Smooth muscle cell (in vitro differentiated cells): Measurements from ENCODE around the gene TSFM. TPM values are rescaled to one million over a fixed set of nuclear protein-coding genes. Genes with fewer than 3 reads are reported as not detected.

ENCODE experiments used
- DNase-seq: peaks from one replicate; lab custom pipeline; 2025; ENCODE audit not compliant: unreplicated experiment; lab: John Stamatoyannopoulos, UW
- H2AFZ ChIP-seq: fragments of 200-600 bp; sonication (generic); 2 replicates; pipeline ENCODE4 v1.6.0; 2016; ENCODE audit warnings: antibody characterized with exemption, low read depth, mild to moderate bottlenecking
- H3F3A ChIP-seq: fragments of 200-600 bp; sonication (generic); 2 replicates; pipeline ENCODE4 v1.6.0; 2017; ENCODE audit warnings: antibody characterized with exemption, low read depth
- H3K27ac ChIP-seq: fragments of 200-600 bp; sonication (generic); 2 replicates; pipeline ENCODE4 v1.5.1; 2016; ENCODE audit warnings: low read depth, mild to moderate bottlenecking
- H3K27me3 ChIP-seq: fragments of 200-600 bp; sonication (generic); 2 replicates; pipeline ENCODE4 v1.6.1; 2016; ENCODE audit warnings: low read depth, mild to moderate bottlenecking
- H3K36me3 ChIP-seq: fragments of 200-600 bp; sonication (generic); 2 replicates; pipeline ENCODE4 v1.5.1; 2016; ENCODE audit warnings: low read depth
- H3K4me1 ChIP-seq: fragments of 200-600 bp; sonication (generic); 2 replicates; pipeline ENCODE4 v1.5.1; 2016; ENCODE audit warnings: low read depth
- H3K4me2 ChIP-seq: fragments of 200-600 bp; sonication (generic); 2 replicates; pipeline ENCODE4 v1.6.0; 2016; ENCODE audit warnings: mild to moderate bottlenecking
- H3K4me3 ChIP-seq: fragments of 200-600 bp; sonication (generic); 2 replicates; pipeline ENCODE4 v1.5.1; 2016; ENCODE audit warnings: mild to moderate bottlenecking
- H3K79me2 ChIP-seq: fragments of 200-600 bp; sonication (generic); 2 replicates; pipeline ENCODE4 v1.6.0; 2016; ENCODE audit warnings: low read depth, mild to moderate bottlenecking
- H3K9ac ChIP-seq: fragments of 200-600 bp; sonication (generic); 2 replicates; pipeline ENCODE4 v1.6.0; 2016; ENCODE audit warnings: low read depth
- H3K9me3 ChIP-seq: fragments of 200-600 bp; sonication (generic); replicated peaks from 2 replicates; pipeline ENCODE4 v1.5.1; 2016; ENCODE audit warnings: low read depth
- H4K20me1 ChIP-seq: fragments of 200-600 bp; sonication (generic); 2 replicates; pipeline ENCODE4 v1.6.0; 2016; ENCODE audit warnings: low read depth
- CTCF ChIP-seq: fragments of 200-600 bp; sonication (generic); IDR thresholded peaks from 2 replicates; pipeline ENCODE4 v1.5.1; 2017; ENCODE audit warnings: borderline replicate concordance, mild to moderate bottlenecking, antibody characterized with exemption; ENCODE audit not compliant: insufficient read depth, poor library complexity, severe bottlenecking
- WGBS: methylation state at CpG from one replicate; pipeline ENCODE4 v1.1.7; 2016; ENCODE audit warnings: low lambda C conversion rate; 5-methylcytosine and 5-hydroxymethylcytosine counted together
- polyA plus RNA-seq: library from polyadenylated mRNA; unstranded; fragments of >200 nt; fragmentation: Nextera tagmentation; extraction: Ambion mirVana; gene quantifications from 2 replicates; pipeline ENCODE4 v1.2.1, GENCODE V29; 2016
- total RNA-seq: library from RNA; depleted of rRNA; stranded (reverse); fragments of >200 nt; gene quantifications from 2 replicates; pipeline ENCODE4 v1.2.3, GENCODE V29; 2014

Gene TSFM
- total and polyA plus RNA-seq, 2 experiments from 2014 or later = 16.8 to 24.0 TPM

GRCh38 chr12:57737467-57738460 lies 44.8 kb upstream of the TSFM start:
- H3K36me3 ChIP-seq = no peaks in the 10 kb centered on the region
- H3F3A ChIP-seq = no peaks in the 10 kb centered on the region
- 2% methylated on average over 44 of the region's 110 CpGs for WGBS
- peak overlapping the region; percentile 46 for H3K4me3 ChIP-seq
- no peaks in the 10 kb centered on the region for H4K20me1 ChIP-seq
- DNase-seq = no peak
- H3K27ac ChIP-seq = no peak overlapping the region
- H3K9me3 ChIP-seq = no peaks in the 10 kb centered on the region
- peaks cover 17% of the 10 kb centered on the region for H3K4me1 ChIP-seq
- no peaks in the 10 kb centered on the region for H3K79me2 ChIP-seq
- H3K27me3 ChIP-seq = peaks cover 100% of the 10 kb centered on the region
- peak; percentile 31 for TF ChIP-seq CTCF
- H3K4me2 ChIP-seq = peak overlapping the region; percentile 87
- H3K9ac ChIP-seq = no peak overlapping the region
- H2AFZ ChIP-seq = no peak overlapping the region

- Histone ChIP-seq H3K4me1 (peaks cover 17% of the 10 kb centered on the region), H3K4me3 (peak within 1 kb of the TSS; percentile 46), H3K4me2 (peak within 1 kb of the TSS; percentile 87), H3K9me3 (no peaks in the 10 kb centered on the region), H3K79me2 (no peaks in the 10 kb centered on the region), H2AFZ (no peak within 1 kb of the TSS), H3F3A (no peaks in the 10 kb centered on the region), H3K27me3 (peaks cover 95% of the 10 kb centered on the region), H4K20me1 (no peaks in the 10 kb centered on the region), H3K27ac (no peak within 1 kb of the TSS), H3K9ac (no peak within 1 kb of the TSS), H3K36me3 (no peaks in the 10 kb centered on the region)
- 3% methylated on average over 7 of the region's 36 CpGs for WGBS
- DNase-seq = no peak
- no peak for TF ChIP-seq CTCF
Observed at GRCh38 chr12:57738661-57739237, 43.8 kb upstream of the TSFM start, which contains the start of gene AGAP2. Gene AGAP2 (minus strand): TSS chr12:57738742. CDS start chr12:57738246, 496 bp downstream.

GRCh38 chr12:57739387-57739786 lies 43.2 kb upstream of the TSFM start:
- H3K4me1 ChIP-seq = peaks cover 17% of the 10 kb centered on the region
- no peak for DNase-seq
- H3K79me2 ChIP-seq = no peaks in the 10 kb centered on the region
- H4K20me1 ChIP-seq = no peaks in the 10 kb centered on the region
- H3K36me3 ChIP-seq = no peaks in the 10 kb centered on the region
- no peak overlapping the region for H3K4me3 ChIP-seq
- no peaks in the 10 kb centered on the region for H3K9me3 ChIP-seq
- no peak overlapping the region for H3K27ac ChIP-seq
- no peaks in the 10 kb centered on the region for H3F3A ChIP-seq
- H3K27me3 ChIP-seq = peaks cover 88% of the 10 kb centered on the region
- TF ChIP-seq CTCF = no peak
- no peak overlapping the region for H3K9ac ChIP-seq
- H2AFZ ChIP-seq = no peak overlapping the region
- H3K4me2 ChIP-seq = no peak overlapping the region
- WGBS = 41% methylated on average over 7 of the region's 7 CpGs
